Testis (tissue), 2 donors: Measurements from ENCODE around the gene ZNF559.

Source experiments
- CTCF ChIP-seq, 3 experiments: fragments of 450-650 bp in 2 of 3; fragments of 200-600 bp in 1 of 3; sonication (generic) in 1 of 3; IDR thresholded peaks; one replicate each; pipeline ENCODE4 v1.5.1; 2016 to 2019; ENCODE audit warnings: antibody characterized with exemption in 3 of 3, mild to moderate bottlenecking in 2 of 3, moderate library complexity in 1 of 3
- POLR2A ChIP-seq: fragments of 450-650 bp; IDR thresholded peaks from one replicate; pipeline ENCODE4 v1.6.1; 2017; ENCODE audit warnings: antibody characterized with exemption, mild to moderate bottlenecking, moderate library complexity

- TF ChIP-seq CTCF (IDR thresholded peaks at IDR 0.05) = no peak
- no peak for TF ChIP-seq POLR2A
Measured at GRCh38 chr19:9352505-9352904, 28.5 kb downstream of the ZNF559 start.
